ENCODE results near the gene CHN2. TPM values are rescaled to one million over a fixed set of nuclear protein-coding genes. Genes with fewer than 3 reads are reported as not detected.

The CHN2 gene
- polyA plus RNA-seq, 1 donor from 2014 or later = 136 TPM

GRCh38 chr7:29185613-29186012 lies 9.0 kb upstream of the CHN2 start (continued):
- TF ChIP-seq, protein P1, sequence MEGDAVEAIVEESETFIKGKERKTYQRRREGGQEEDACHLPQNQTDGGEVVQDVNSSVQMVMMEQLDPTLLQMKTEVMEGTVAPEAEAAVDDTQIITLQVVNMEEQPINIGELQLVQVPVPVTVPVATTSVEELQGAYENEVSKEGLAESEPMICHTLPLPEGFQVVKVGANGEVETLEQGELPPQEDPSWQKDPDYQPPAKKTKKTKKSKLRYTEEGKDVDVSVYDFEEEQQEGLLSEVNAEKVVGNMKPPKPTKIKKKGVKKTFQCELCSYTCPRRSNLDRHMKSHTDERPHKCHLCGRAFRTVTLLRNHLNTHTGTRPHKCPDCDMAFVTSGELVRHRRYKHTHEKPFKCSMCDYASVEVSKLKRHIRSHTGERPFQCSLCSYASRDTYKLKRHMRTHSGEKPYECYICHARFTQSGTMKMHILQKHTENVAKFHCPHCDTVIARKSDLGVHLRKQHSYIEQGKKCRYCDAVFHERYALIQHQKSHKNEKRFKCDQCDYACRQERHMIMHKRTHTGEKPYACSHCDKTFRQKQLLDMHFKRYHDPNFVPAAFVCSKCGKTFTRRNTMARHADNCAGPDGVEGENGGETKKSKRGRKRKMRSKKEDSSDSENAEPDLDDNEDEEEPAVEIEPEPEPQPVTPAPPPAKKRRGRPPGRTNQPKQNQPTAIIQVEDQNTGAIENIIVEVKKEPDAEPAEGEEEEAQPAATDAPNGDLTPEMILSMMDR (IDR thresholded peaks at IDR 0.05; ENCODE audit: poor library complexity, severe bottlenecking) = no peak
- no peak for TF ChIP-seq EP300 (conservative IDR thresholded peaks at IDR 0.05; ENCODE audit: poor library complexity, severe bottlenecking)

GRCh38 chr7:29189743-29190201 lies 4.8 kb upstream of the CHN2 start:
- Histone ChIP-seq H3K27me3 (ENCODE audit: insufficient read depth, low read depth, low read length) (no peaks in the 10 kb centered on the region), H3K27ac (ENCODE audit: low read length) (peak overlapping the region; percentile 90), H3K9me2 (ENCODE audit: insufficient read depth, low read length) (no peaks in the 10 kb centered on the region), H3K4me2 (ENCODE audit: low read length) (peak overlapping the region; percentile 56), H4K20me1 (ENCODE audit: insufficient read depth) (no peaks in the 10 kb centered on the region), H3K9me3 (ENCODE audit: low read length) (no peaks in the 10 kb centered on the region), H3K9ac (ENCODE audit: low read length) (peak overlapping the region; percentile 64), H2AFZ (ENCODE audit: low read depth, low read length) (peak overlapping the region; percentile 48), H3F3A (ENCODE audit: insufficient read depth, low read length, poor library complexity, severe bottlenecking) (peaks cover 9% of the 10 kb centered on the region), H3K4me3 (ENCODE audit: low read length) (peak overlapping the region; percentile 56), H3K36me3 (ENCODE audit: insufficient read depth, low read length) (no peaks in the 10 kb centered on the region), H3K79me2 (replicated peaks; ENCODE audit: insufficient read depth, low read length) (peaks cover 23% of the 10 kb centered on the region)
- TF ChIP-seq, protein P1 (IDR thresholded peaks at IDR 0.05; ENCODE audit: poor library complexity, severe bottlenecking) = peak; percentile 98
- TF ChIP-seq POLR2AphosphoS5 (IDR thresholded peaks at IDR 0.05) (peak; percentile 80), TAF1 (IDR thresholded peaks at IDR 0.05; ENCODE audit: low read depth) (peak; percentile 61), SMC3 (conservative IDR thresholded peaks at IDR 0.05; ENCODE audit: poor library complexity) (peak; percentile 91), MXI1 (conservative IDR thresholded peaks at IDR 0.05; ENCODE audit: poor library complexity, severe bottlenecking) (peak; percentile 43), RAD21 (conservative IDR thresholded peaks at IDR 0.05) (peak; percentile 91), EZH2 (IDR thresholded peaks at IDR 0.05; ENCODE audit: borderline replicate concordance, insufficient read depth, low read length, poor library complexity, severe bottlenecking) (no peak), EP300 (conservative IDR thresholded peaks at IDR 0.05; ENCODE audit: poor library complexity, severe bottlenecking) (peak; percentile 78)
- TF ChIP-seq, protein P2, sequence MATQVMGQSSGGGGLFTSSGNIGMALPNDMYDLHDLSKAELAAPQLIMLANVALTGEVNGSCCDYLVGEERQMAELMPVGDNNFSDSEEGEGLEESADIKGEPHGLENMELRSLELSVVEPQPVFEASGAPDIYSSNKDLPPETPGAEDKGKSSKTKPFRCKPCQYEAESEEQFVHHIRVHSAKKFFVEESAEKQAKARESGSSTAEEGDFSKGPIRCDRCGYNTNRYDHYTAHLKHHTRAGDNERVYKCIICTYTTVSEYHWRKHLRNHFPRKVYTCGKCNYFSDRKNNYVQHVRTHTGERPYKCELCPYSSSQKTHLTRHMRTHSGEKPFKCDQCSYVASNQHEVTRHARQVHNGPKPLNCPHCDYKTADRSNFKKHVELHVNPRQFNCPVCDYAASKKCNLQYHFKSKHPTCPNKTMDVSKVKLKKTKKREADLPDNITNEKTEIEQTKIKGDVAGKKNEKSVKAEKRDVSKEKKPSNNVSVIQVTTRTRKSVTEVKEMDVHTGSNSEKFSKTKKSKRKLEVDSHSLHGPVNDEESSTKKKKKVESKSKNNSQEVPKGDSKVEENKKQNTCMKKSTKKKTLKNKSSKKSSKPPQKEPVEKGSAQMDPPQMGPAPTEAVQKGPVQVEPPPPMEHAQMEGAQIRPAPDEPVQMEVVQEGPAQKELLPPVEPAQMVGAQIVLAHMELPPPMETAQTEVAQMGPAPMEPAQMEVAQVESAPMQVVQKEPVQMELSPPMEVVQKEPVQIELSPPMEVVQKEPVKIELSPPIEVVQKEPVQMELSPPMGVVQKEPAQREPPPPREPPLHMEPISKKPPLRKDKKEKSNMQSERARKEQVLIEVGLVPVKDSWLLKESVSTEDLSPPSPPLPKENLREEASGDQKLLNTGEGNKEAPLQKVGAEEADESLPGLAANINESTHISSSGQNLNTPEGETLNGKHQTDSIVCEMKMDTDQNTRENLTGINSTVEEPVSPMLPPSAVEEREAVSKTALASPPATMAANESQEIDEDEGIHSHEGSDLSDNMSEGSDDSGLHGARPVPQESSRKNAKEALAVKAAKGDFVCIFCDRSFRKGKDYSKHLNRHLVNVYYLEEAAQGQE (IDR thresholded peaks at IDR 0.05; ENCODE audit: borderline replicate concordance) = peak; percentile 65
